Transverse colon (tissue), 4 donors: ENCODE data around the gene PRRT3. TPM values are rescaled to one million over a fixed set of nuclear protein-coding genes. Genes with fewer than 3 reads are reported as not detected.
A peak's percentile ranks its signal among the peaks of the same experiment; 100 is the strongest.

Experiments
- DNase-seq: peaks from one replicate; pipeline ENCODE4 v3.0.0-alpha.2; 2019
- H3K27ac ChIP-seq, 4 donors: fragments of 200-600 bp; sonication (generic); 2 replicates each; pipeline ENCODE4 v1.5.1; 2016 to 2018; ENCODE audit warnings: inconsistent platforms in 4 of 4
- H3K27me3 ChIP-seq: fragments of 200-600 bp; sonication (generic); 2 replicates; pipeline ENCODE4 v1.5.1; 2017; ENCODE audit warnings: inconsistent platforms
- H3K36me3 ChIP-seq, 4 donors: fragments of 200-600 bp; sonication (generic); 2 replicates each; pipeline ENCODE4 v1.5.1; 2017 to 2019; ENCODE audit warnings: inconsistent platforms in 4 of 4
- H3K4me1 ChIP-seq, 4 donors: fragments of 200-600 bp; sonication (generic); 2 replicates each; pipeline ENCODE4 v1.5.1; 2017 to 2020; ENCODE audit warnings: inconsistent platforms in 4 of 4
- H3K4me3 ChIP-seq, 4 donors: fragments of 200-600 bp; sonication (generic); 1 replicate in 1 of 4; 2 replicates in 3 of 4; pipeline versions ENCODE4 v1.5.1 to v1.6.1; 2017 to 2019; ENCODE audit warnings: inconsistent platforms in 4 of 4
- H3K9me3 ChIP-seq, 2 donors: fragments of 200-600 bp; sonication (generic); 2 replicates each; pipeline ENCODE4 v1.5.1; 2017 to 2019; ENCODE audit warnings: inconsistent platforms in 2 of 2
- EP300 ChIP-seq: sonication (generic); formaldehyde crosslinking; IDR thresholded peaks from one replicate; pipeline ENCODE4 v1.6.1; 2017; ENCODE audit warnings: antibody characterized with exemption, low read depth
- POLR2A ChIP-seq: fragments of 450-650 bp; IDR thresholded peaks from one replicate; pipeline ENCODE4 v1.6.1; 2016; ENCODE audit warnings: antibody characterized with exemption, mild to moderate bottlenecking, moderate library complexity
- POLR2AphosphoS5 ChIP-seq, 3 donors: sonication (generic); formaldehyde crosslinking; IDR thresholded peaks; one replicate each; pipeline ENCODE4 v1.6.1; 2016; ENCODE audit warnings: antibody characterized with exemption in 3 of 3
- WGBS, 2 donors: methylation state at CpG; one replicate each; pipeline ENCODE4 v1.1.5; 2018; ENCODE audit warnings: low coverage in 1 of 2; 5-methylcytosine and 5-hydroxymethylcytosine counted together
- in situ Hi-C, 4 donors: fragments of 200-750 bp; cut with MboI; loops; one replicate each; pipeline versions ENCODE4 v1.15.0 to v1.15.1; 2017; ENCODE audit warnings: low sequenced_read_pairs in 3 of 4, low pct_ligation_motif_present in 1 of 4, low pct_unique_long_range_greater_than_20kb in 1 of 4
- intact Hi-C: fragments of 100-400 bp; cut with DNase I; formaldehyde crosslinking; loops from one replicate; pipeline ENCODE4 v1.15.1; 2023; ENCODE audit warnings: low total_unique reads
- total RNA-seq, 4 donors: library from RNA; depleted of rRNA; stranded (reverse); fragments of >200 nt; gene quantifications; one replicate each; pipeline ENCODE4 v1.1.0, GENCODE V29; 2016
- TF ChIP-seq, protein P1 (sequence below), 5 experiments: fragments of 200-600 bp in 3 of 5; fragments of 450-650 bp in 2 of 5; sonication (generic) in 3 of 5; IDR thresholded peaks; 1 replicate in 2 of 5; 2 replicates in 3 of 5; pipeline ENCODE4 v1.5.1; 2016 to 2017; ENCODE audit warnings: antibody characterized with exemption in 5 of 5, inconsistent platforms in 3 of 5, mild to moderate bottlenecking in 2 of 5, moderate library complexity in 1 of 5

PRRT3 gene
- total RNA-seq, 4 donors from 2014 or later = 0.20 to 3.0 (median 1.6) TPM

GRCh38 chr3:9980251-9980650, 28.0 kb upstream of the PRRT3 start:
- Histone ChIP-seq H3K4me3 (no peak overlapping the region), H3K9me3 (no peaks in the 10 kb centered on the region), H3K4me1 (peaks cover 8 to 36% (median 14%) of the 10 kb centered on the region in 4 donors), H3K27me3 (no peaks in the 10 kb centered on the region), H3K27ac (no peak overlapping the region), H3K36me3 (peaks cover 0 to 17% (median 9%) of the 10 kb centered on the region in 4 donors)
- intact Hi-C loops = no loop called here
- TF ChIP-seq, protein P1, sequence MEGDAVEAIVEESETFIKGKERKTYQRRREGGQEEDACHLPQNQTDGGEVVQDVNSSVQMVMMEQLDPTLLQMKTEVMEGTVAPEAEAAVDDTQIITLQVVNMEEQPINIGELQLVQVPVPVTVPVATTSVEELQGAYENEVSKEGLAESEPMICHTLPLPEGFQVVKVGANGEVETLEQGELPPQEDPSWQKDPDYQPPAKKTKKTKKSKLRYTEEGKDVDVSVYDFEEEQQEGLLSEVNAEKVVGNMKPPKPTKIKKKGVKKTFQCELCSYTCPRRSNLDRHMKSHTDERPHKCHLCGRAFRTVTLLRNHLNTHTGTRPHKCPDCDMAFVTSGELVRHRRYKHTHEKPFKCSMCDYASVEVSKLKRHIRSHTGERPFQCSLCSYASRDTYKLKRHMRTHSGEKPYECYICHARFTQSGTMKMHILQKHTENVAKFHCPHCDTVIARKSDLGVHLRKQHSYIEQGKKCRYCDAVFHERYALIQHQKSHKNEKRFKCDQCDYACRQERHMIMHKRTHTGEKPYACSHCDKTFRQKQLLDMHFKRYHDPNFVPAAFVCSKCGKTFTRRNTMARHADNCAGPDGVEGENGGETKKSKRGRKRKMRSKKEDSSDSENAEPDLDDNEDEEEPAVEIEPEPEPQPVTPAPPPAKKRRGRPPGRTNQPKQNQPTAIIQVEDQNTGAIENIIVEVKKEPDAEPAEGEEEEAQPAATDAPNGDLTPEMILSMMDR (IDR thresholded peaks at IDR 0.05) = no peak
- TF ChIP-seq EP300 (no peak), POLR2AphosphoS5 (IDR thresholded peaks at IDR 0.05) (no peak), POLR2A (no peak)
- no peak for DNase-seq
- WGBS, 2 donors = 88 to 95% methylated on average over 1 to 2 of the region's 2 CpGs
- in situ Hi-C loops = loop anchor here in 2 of 4 donors (25.0 kb wide), 1 partner anchor 257 kb away; the partner anchor contains the start of gene TATDN2 (in 2 of the 2)

GRCh38 chr3:9978710-9979305, 26.6 kb upstream of the PRRT3 start:
- H3K4me3 ChIP-seq = no peak overlapping the region
- peaks cover 0 to 29% (median 11%) of the 10 kb centered on the region in 4 donors for H3K36me3 ChIP-seq
- in situ Hi-C loops (loop anchor here in 2 of 4 donors (25.0 kb wide), 1 partner anchor 258 kb away; the partner anchor contains the start of gene TATDN2 (in 2 of the 2)), intact Hi-C loops (no loop called here)
- no peaks in the 10 kb centered on the region for H3K9me3 ChIP-seq
- TF ChIP-seq EP300 = no peak
- TF ChIP-seq, protein P1 (IDR thresholded peaks at IDR 0.05) = no peak
- DNase-seq = no peak
- 83 to 89% methylated on average over 5 to 8 of the region's 8 CpGs for WGBS, 2 donors
- no peaks in the 10 kb centered on the region for H3K27me3 ChIP-seq
- peaks cover 6 to 26% (median 10%) of the 10 kb centered on the region in 4 donors for H3K4me1 ChIP-seq
- peak overlapping the region in 3 of 4 donors; percentile 16 to 80 (median 79) for H3K27ac ChIP-seq

- Histone ChIP-seq H3K4me3 (no peak overlapping the region), H3K9me3 (no peaks in the 10 kb centered on the region), H3K36me3 (peaks cover 0 to 47% (median 20%) of the 10 kb centered on the region in 4 donors), H3K27me3 (no peaks in the 10 kb centered on the region), H3K27ac (peak overlapping the region; percentile 68 to 80 (median 76)), H3K4me1 (peaks cover 6 to 18% (median 10%) of the 10 kb centered on the region in 4 donors)
- 59 to 69% methylated on average over 5 to 7 of the region's 7 CpGs for WGBS, 2 donors
- intact Hi-C loops (no loop called here), in situ Hi-C loops (loop anchor here in 2 of 4 donors (25.0 kb wide), 1 partner anchor 260 kb away; the partner anchor contains the start of gene TATDN2 (in 2 of the 2))
- TF ChIP-seq POLR2AphosphoS5 (IDR thresholded peaks at IDR 0.05) (peak; percentile 49 to 59 (median 56)), EP300 (no peak)
- TF ChIP-seq, protein P1 (IDR thresholded peaks at IDR 0.05) = no peak
- DNase-seq = peak; percentile 55
Measured at GRCh38 chr3:9976721-9977709, 24.8 kb upstream of the PRRT3 start.

DNA sequence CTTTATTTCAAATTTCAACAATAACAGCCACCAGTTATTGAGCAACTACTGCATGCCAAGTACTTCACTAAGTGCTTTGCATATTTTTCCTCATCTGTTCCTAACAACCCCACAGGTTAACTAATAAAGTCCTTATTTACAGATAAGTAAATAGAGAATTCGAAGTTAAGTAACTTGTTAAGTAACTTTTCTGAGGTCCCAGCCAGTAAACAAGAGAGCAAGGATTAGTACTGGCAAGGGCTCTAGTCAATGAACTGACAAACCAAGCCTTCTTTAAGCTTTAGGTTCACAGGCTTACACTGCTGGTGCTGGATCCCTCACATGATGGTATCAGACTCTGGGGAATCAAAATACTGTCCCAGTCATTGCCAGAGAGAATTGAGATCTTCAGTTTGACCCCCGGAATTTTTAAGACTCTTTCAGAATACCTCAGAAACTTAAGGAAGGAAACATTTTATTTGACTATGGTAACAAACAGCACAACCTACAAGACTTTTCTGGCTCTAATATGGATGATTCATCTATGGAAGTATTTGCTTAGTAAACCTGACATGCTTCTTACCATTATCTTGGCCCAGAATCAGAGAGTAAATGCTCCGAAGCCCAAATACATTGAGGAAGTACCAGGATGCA, 17.9 kb upstream of the PRRT3 start:
- no peak for DNase-seq
- H3K27ac ChIP-seq = no peak overlapping the region
- TF ChIP-seq POLR2A (no peak), EP300 (no peak), POLR2AphosphoS5 (IDR thresholded peaks at IDR 0.05) (no peak)
- TF ChIP-seq, protein P1 (IDR thresholded peaks at IDR 0.05) = no peak
- H3K27me3 ChIP-seq = no peaks in the 10 kb centered on the region
- 68 to 73% methylated on average over 2 to 3 of the region's 3 CpGs for WGBS, 2 donors
- in situ Hi-C loops (no loop called here), intact Hi-C loops (no loop called here)
- H3K4me1 ChIP-seq = no peaks in the 10 kb centered on the region
- H3K9me3 ChIP-seq = no peaks in the 10 kb centered on the region
- peaks cover 0 to 80% (median 31%) of the 10 kb centered on the region in 4 donors for H3K36me3 ChIP-seq
- no peak overlapping the region for H3K4me3 ChIP-seq
